B cell (primary cell): ENCODE data around the gene DLG2. TPM values are rescaled to one million over a fixed set of nuclear protein-coding genes. Genes with fewer than 3 reads are reported as not detected.

Source experiments
- ATAC-seq: fragments of 200-7000 bp; cut with Tn5 transposase; one replicate; pipeline ENCODE4 v1.10.0; 2021; ENCODE audit warnings: low read depth, mild to moderate bottlenecking, moderate number of reproducible peaks, moderate library complexity
- CTCF ChIA-PET: fragments of 350-600 bp; sonication (Branson Sonifier 250); formaldehyde crosslinking; loops from one replicate; lab custom pipeline; 2021; ENCODE audit warnings: antibody characterized with exemption, inconsistent platforms; lab: Charles Lee
- POLR2A ChIA-PET: fragments of 350-600 bp; sonication (Branson Sonifier 250); formaldehyde crosslinking; loops from one replicate; lab custom pipeline; 2021; ENCODE audit warnings: antibody characterized with exemption; lab: Charles Lee
- DNase-seq: peaks from one replicate; pipeline ENCODE4 v3.0.0; 2013
- H2AFZ ChIP-seq: 2 replicates; pipeline ENCODE4 v1.6.1; 2012; ENCODE audit warnings: mild to moderate bottlenecking, low read depth, low read length; ENCODE audit not compliant: insufficient read depth, poor library complexity, severe bottlenecking
- H3K27ac ChIP-seq, 2 donors: 1 replicate in 1 of 2; 2 replicates in 1 of 2; pipeline ENCODE4 v1.5.1; 2012 to 2013; ENCODE audit warnings: low read length in 2 of 2, mild to moderate bottlenecking in 2 of 2, moderate library complexity in 1 of 2
- H3K27me3 ChIP-seq, 4 experiments: fragments of 200-600 bp in 1 of 4; sonication (generic) in 1 of 4; replicated peaks in 1 of 4; 1 replicate in 2 of 4; 2 replicates in 2 of 4; pipeline versions ENCODE4 v1.6.1 to v1.7.0; 2013 to 2016; ENCODE audit warnings: low read length in 3 of 4, mild to moderate bottlenecking in 2 of 4, mixed read lengths in 1 of 4, moderate library complexity in 1 of 4; ENCODE audit not compliant: insufficient read depth in 4 of 4, control insufficient read depth in 3 of 4; ENCODE audit errors: control extremely low read depth in 1 of 4
- H3K36me3 ChIP-seq, 2 experiments: replicated peaks in 1 of 2; 1 replicate in 1 of 2; 2 replicates in 1 of 2; pipeline versions ENCODE4 v1.6.1 to v1.7.1; 2013; ENCODE audit warnings: low read length in 1 of 2; ENCODE audit not compliant: insufficient read depth in 2 of 2, control insufficient read depth in 1 of 2; ENCODE audit errors: control extremely low read depth in 1 of 2, extremely low read depth in 1 of 2
- H3K4me1 ChIP-seq, 2 donors: fragments of 200-600 bp in 1 of 2; sonication (generic) in 1 of 2; 1 replicate in 1 of 2; 2 replicates in 1 of 2; pipeline versions ENCODE4 v1.5.1 to v1.6.1; 2013 to 2017; ENCODE audit warnings: low read length in 2 of 2; ENCODE audit not compliant: control insufficient read depth in 2 of 2, insufficient read depth in 2 of 2
- H3K4me2 ChIP-seq: replicated peaks from 2 replicates; pipeline ENCODE3; 2012; ENCODE audit warnings: mild to moderate bottlenecking, low read depth, low read length; ENCODE audit not compliant: poor library complexity, severe bottlenecking
- H3K4me3 ChIP-seq, 5 experiments: fragments of 200-600 bp in 1 of 5; sonication (generic) in 1 of 5; 1 replicate in 3 of 5; 2 replicates in 2 of 5; pipeline versions ENCODE4 v1.5.1 to v1.7.0; 2011 to 2016; ENCODE audit warnings: low read length in 4 of 5, mild to moderate bottlenecking in 4 of 5, low read depth in 2 of 5, control low read depth in 1 of 5, moderate library complexity in 1 of 5; ENCODE audit not compliant: insufficient read depth in 1 of 5; ENCODE audit errors: control extremely low read depth in 1 of 5, extremely low read depth in 1 of 5
- H3K79me2 ChIP-seq: fragments of 200-600 bp; sonication (generic); one replicate; pipeline ENCODE4 v1.6.0; 2016; ENCODE audit warnings: low read length; ENCODE audit not compliant: control insufficient read depth, insufficient read depth
- H3K9ac ChIP-seq: fragments of 200-600 bp; sonication (generic); 2 replicates; pipeline ENCODE4 v1.6.1; 2017; ENCODE audit warnings: mild to moderate bottlenecking, low read length, moderate library complexity
- H3K9me3 ChIP-seq, 3 donors: one replicate each; pipeline versions ENCODE4 v1.6.1 to v1.7.1; 2013; ENCODE audit warnings: low read length in 2 of 3; ENCODE audit not compliant: control insufficient read depth in 2 of 3, insufficient read depth in 1 of 3; ENCODE audit errors: control extremely low read depth in 1 of 3
- H4K20me1 ChIP-seq: 2 replicates; pipeline ENCODE4 v1.6.0; 2012; ENCODE audit warnings: mild to moderate bottlenecking, low read length; ENCODE audit not compliant: insufficient read depth, control insufficient read depth, poor library complexity, severe bottlenecking
- H3K27ac Mint-ChIP-seq: one replicate; pipeline ENCODE4 v1.8.0; 2021; ENCODE audit warnings: mixed read lengths
- H3K27me3 Mint-ChIP-seq: one replicate; pipeline ENCODE4 v1.8.0; 2021; ENCODE audit warnings: mixed read lengths
- H3K4me1 Mint-ChIP-seq: one replicate; pipeline ENCODE4 v1.8.0; 2021; ENCODE audit warnings: mixed read lengths
- H3K4me3 Mint-ChIP-seq: one replicate; pipeline ENCODE4 v1.8.0; 2021; ENCODE audit warnings: mixed read lengths
- H3K9me3 Mint-ChIP-seq: one replicate; pipeline ENCODE4 v1.8.0; 2022; ENCODE audit warnings: mixed read lengths; ENCODE audit not compliant: insufficient read depth
- EZH2 ChIP-seq: IDR thresholded peaks from 2 replicates; pipeline ENCODE4 v1.6.1; 2012; ENCODE audit warnings: borderline replicate concordance, low read depth, mild to moderate bottlenecking, moderate library complexity, low read length; ENCODE audit not compliant: insufficient read depth, poor library complexity, severe bottlenecking
- WGBS: methylation state at CpG from one replicate; pipeline ENCODE4 v1.1.5; 2013; ENCODE audit warnings: missing lambda C conversion rate; ENCODE audit not compliant: insufficient coverage; 5-methylcytosine and 5-hydroxymethylcytosine counted together
- intact Hi-C: fragments of 100-400 bp; cut with micrococcal nuclease; formaldehyde crosslinking; loops from one replicate; pipeline ENCODE4 v1.10.0; 2022
- polyA plus RNA-seq: library from polyadenylated mRNA; depleted of rRNA; stranded (reverse); fragments of >200 nt; gene quantifications from 2 replicates; pipeline ENCODE4 v1.2.3, GENCODE V29; 2012
- total RNA-seq, 2 donors: library from RNA; stranded (reverse); fragments of 120-200 nt in 1 of 2; gene quantifications; 1 replicate in 1 of 2; 2 replicates in 1 of 2; pipeline versions ENCODE4 v1.2.3 to v1.2.4, GENCODE V29; 2013 to 2022
- TF ChIP-seq, protein P1 (sequence below): fragments of 200-600 bp; IDR thresholded peaks from one replicate; pipeline ENCODE4 v1.8.0; 2022; ENCODE audit warnings: antibody characterized with exemption, mild to moderate bottlenecking

The DLG2 gene
- total and polyA plus RNA-seq, 2 donors (not counting 1 experiment from before 2014, with no cell fraction given) = 0.54 to 5.4 TPM

DNA sequence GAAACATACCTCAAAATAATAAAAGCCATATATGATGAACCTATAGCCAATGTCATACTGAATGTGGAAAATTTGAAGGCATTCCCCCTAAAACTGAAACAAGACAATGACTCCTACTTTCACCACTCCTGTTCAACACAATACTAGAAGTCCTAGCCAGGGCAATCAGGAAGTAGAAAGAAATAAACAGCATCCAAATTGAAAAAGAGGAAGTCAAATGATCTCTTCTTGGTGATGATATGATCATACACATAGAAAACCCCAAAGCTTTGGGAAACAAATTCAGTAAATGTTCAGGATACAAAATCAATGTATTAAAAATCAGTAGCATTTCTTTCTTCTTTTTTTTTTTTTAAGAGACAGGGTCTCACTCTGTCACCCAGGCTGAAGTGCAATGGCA, 109.9 kb downstream of the DLG2 start:
- Histone ChIP-seq H3K4me3 (no peak overlapping the region), H3K27me3 (no peaks in the 10 kb centered on the region), H3K4me2 (no peak overlapping the region), H3K4me1 (no peaks in the 10 kb centered on the region), H3K27ac (no peak overlapping the region), H3K79me2 (no peaks in the 10 kb centered on the region), H4K20me1 (no peaks in the 10 kb centered on the region), H3K9ac (no peak overlapping the region), H2AFZ (no peak overlapping the region), H3K36me3 (no peaks in the 10 kb centered on the region), H3K9me3 (peaks cover 0 to 14% (median 5%) of the 10 kb centered on the region in 3 donors)
- TF ChIP-seq, protein P1, sequence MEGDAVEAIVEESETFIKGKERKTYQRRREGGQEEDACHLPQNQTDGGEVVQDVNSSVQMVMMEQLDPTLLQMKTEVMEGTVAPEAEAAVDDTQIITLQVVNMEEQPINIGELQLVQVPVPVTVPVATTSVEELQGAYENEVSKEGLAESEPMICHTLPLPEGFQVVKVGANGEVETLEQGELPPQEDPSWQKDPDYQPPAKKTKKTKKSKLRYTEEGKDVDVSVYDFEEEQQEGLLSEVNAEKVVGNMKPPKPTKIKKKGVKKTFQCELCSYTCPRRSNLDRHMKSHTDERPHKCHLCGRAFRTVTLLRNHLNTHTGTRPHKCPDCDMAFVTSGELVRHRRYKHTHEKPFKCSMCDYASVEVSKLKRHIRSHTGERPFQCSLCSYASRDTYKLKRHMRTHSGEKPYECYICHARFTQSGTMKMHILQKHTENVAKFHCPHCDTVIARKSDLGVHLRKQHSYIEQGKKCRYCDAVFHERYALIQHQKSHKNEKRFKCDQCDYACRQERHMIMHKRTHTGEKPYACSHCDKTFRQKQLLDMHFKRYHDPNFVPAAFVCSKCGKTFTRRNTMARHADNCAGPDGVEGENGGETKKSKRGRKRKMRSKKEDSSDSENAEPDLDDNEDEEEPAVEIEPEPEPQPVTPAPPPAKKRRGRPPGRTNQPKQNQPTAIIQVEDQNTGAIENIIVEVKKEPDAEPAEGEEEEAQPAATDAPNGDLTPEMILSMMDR = no peak
- no peak for TF ChIP-seq EZH2
- ATAC-seq (peak; percentile 21), DNase-seq (no peak)
- ChIA-PET POLR2A (no interaction called here), CTCF (no interaction called here)
- H3K9me3 Mint-ChIP-seq = peaks cover 10% of the 10 kb centered on the region
- H3K27ac Mint-ChIP-seq = no peak overlapping the region
- H3K4me1 Mint-ChIP-seq = peaks cover 4% of the 10 kb centered on the region
- intact Hi-C loops = no loop called here
- H3K4me3 Mint-ChIP-seq = no peak overlapping the region
- H3K27me3 Mint-ChIP-seq = no peaks in the 10 kb centered on the region

DNA sequence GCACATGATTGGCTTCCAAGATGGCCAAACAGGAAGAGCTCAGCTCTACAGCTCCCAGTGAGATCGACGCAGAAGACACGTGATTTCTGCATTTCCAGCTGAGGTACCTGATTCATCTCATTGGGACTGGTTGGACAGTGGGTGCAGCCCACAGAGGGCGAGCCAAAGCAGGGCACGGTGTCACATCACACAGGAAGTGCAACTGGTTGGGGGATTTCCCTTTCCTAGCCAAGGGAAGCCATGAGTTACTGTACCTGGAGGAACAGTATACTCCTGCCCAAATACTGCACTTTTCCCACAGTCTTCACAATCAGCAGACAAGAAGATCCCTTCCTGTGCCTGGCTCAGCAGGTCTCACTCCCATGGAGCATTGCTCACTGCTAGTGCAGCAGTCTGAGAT, 131.2 kb downstream of the DLG2 start:
- DNase-seq (no peak), ATAC-seq (no peak)
- WGBS = 86% methylated on average over 5 of the region's 5 CpGs
- CTCF ChIA-PET = interaction anchor here (1.0 kb wide), 1 partner anchor 13 kb away, joined by 3 read pairs; no protein-coding TSS in a partner anchor
- no peak overlapping the region for H3K9ac ChIP-seq
- H2AFZ ChIP-seq = no peak overlapping the region
- Mint-ChIP-seq H3K4me3 (no peak overlapping the region), H3K4me1 (peaks cover 2% of the 10 kb centered on the region), H3K9me3 (peaks cover 7% of the 10 kb centered on the region), H3K27me3 (no peaks in the 10 kb centered on the region), H3K27ac (no peak overlapping the region)
- H3K4me3 ChIP-seq = no peak overlapping the region
- TF ChIP-seq, protein P1 = no peak
- no peak for TF ChIP-seq EZH2
- H4K20me1 ChIP-seq = no peaks in the 10 kb centered on the region
- H3K27ac ChIP-seq = no peak overlapping the region
- POLR2A ChIA-PET = no interaction called here
- H3K9me3 ChIP-seq = peaks cover 0 to 8% (median 0%) of the 10 kb centered on the region in 3 donors
- intact Hi-C loops = no loop called here
- H3K79me2 ChIP-seq = no peaks in the 10 kb centered on the region
- no peaks in the 10 kb centered on the region for H3K27me3 ChIP-seq
- H3K4me2 ChIP-seq = no peak overlapping the region
- H3K36me3 ChIP-seq = no peaks in the 10 kb centered on the region
- H3K4me1 ChIP-seq = no peaks in the 10 kb centered on the region
